ENCODE data around the gene ARHGEF26.
"Not testable (repeated sequence)": the region's sequence is repeated elsewhere in the genome, so short reads cannot be mapped to it uniquely, and the experiment has no call there.

The ARHGEF26 gene

GRCh38 chr3:154120961-154121700 is at the start of gene ARHGEF26:
Gene ARHGEF26 (plus strand): TSS chr3:154121390. CDS start chr3:154121993, 603 bp downstream.
- H3K4me3 ChIP-seq (ENCODE audit: low read length): peak within 1 kb of the TSS; percentile 49; the same call in 1 of the 2 replicates
- no peaks in the 10 kb centered on the region for H3K9me3 ChIP-seq (ENCODE audit: control insufficient read depth, insufficient read depth, low read length)
- H3K36me3 ChIP-seq (ENCODE audit: control insufficient read depth, insufficient read depth, low read length): no peaks in the 10 kb centered on the region
- no peaks in the 10 kb centered on the region for H3K4me1 ChIP-seq (ENCODE audit: control insufficient read depth, insufficient read depth, low read length)
- no CpG with 5 or more reads among the region's 66 CpGs for WGBS (ENCODE audit: insufficient coverage, insufficient read length)
- H3K27me3 ChIP-seq (ENCODE audit: control insufficient read depth, insufficient read depth, low read length): peaks cover 5% of the 10 kb centered on the region; the same call in 1 of the 2 replicates
- DNase-seq (ENCODE audit: low read depth, low spot score): peak; percentile 61
- no peak within 1 kb of the TSS for H3K27ac ChIP-seq (ENCODE audit: low read length)

- no peaks in the 10 kb centered on the region for H3K36me3 ChIP-seq (ENCODE audit: control insufficient read depth, insufficient read depth, low read length)
- H3K27me3 ChIP-seq (ENCODE audit: control insufficient read depth, insufficient read depth, low read length): no peaks in the 10 kb centered on the region
- H3K4me3 ChIP-seq (ENCODE audit: low read length): no peak overlapping the region
- H3K4me1 ChIP-seq (ENCODE audit: control insufficient read depth, insufficient read depth, low read length): no peaks in the 10 kb centered on the region
- DNase-seq (ENCODE audit: low read depth, low spot score): no peak
- WGBS (ENCODE audit: insufficient coverage, insufficient read length): no CpG with 5 or more reads among the region's 2 CpGs
- no peak overlapping the region for H3K27ac ChIP-seq (ENCODE audit: low read length)
- no peaks in the 10 kb centered on the region for H3K9me3 ChIP-seq (ENCODE audit: control insufficient read depth, insufficient read depth, low read length)
Observed at GRCh38 chr3:154074966-154075365, 46.2 kb upstream of the ARHGEF26 start.

- no peaks in the 10 kb centered on the region for H3K4me1 ChIP-seq (ENCODE audit: control insufficient read depth, insufficient read depth, low read length)
- WGBS (ENCODE audit: insufficient coverage, insufficient read length): no CpG with 5 or more reads among the region's 7 CpGs
- no peaks in the 10 kb centered on the region for H3K27me3 ChIP-seq (ENCODE audit: control insufficient read depth, insufficient read depth, low read length)
- no peaks in the 10 kb centered on the region for H3K36me3 ChIP-seq (ENCODE audit: control insufficient read depth, insufficient read depth, low read length)
- no peak overlapping the region for H3K4me3 ChIP-seq (ENCODE audit: low read length)
- H3K27ac ChIP-seq (ENCODE audit: low read length): no peak overlapping the region
- no peak for DNase-seq (ENCODE audit: low read depth, low spot score)
- H3K9me3 ChIP-seq (ENCODE audit: control insufficient read depth, insufficient read depth, low read length): no peaks in the 10 kb centered on the region
Observed at GRCh38 chr3:154078672-154079071, 42.5 kb upstream of the ARHGEF26 start.

GRCh38 chr3:154081305-154081704 is 39.9 kb upstream of the ARHGEF26 start:
- WGBS (ENCODE audit: insufficient coverage, insufficient read length): no CpG with 5 or more reads among the region's 2 CpGs
- H3K27ac ChIP-seq (ENCODE audit: low read length): no peak overlapping the region
- H3K4me3 ChIP-seq (ENCODE audit: low read length): no peak overlapping the region
- no peaks in the 10 kb centered on the region for H3K27me3 ChIP-seq (ENCODE audit: control insufficient read depth, insufficient read depth, low read length)
- no peaks in the 10 kb centered on the region for H3K9me3 ChIP-seq (ENCODE audit: control insufficient read depth, insufficient read depth, low read length)
- no peak for DNase-seq (ENCODE audit: low read depth, low spot score)
- no peaks in the 10 kb centered on the region for H3K4me1 ChIP-seq (ENCODE audit: control insufficient read depth, insufficient read depth, low read length)
- no peaks in the 10 kb centered on the region for H3K36me3 ChIP-seq (ENCODE audit: control insufficient read depth, insufficient read depth, low read length)

GRCh38 chr3:154085071-154085470 is 36.1 kb upstream of the ARHGEF26 start:
- DNase-seq (ENCODE audit: low read depth, low spot score): no peak
- no CpG with 5 or more reads among the region's 1 CpG for WGBS (ENCODE audit: insufficient coverage, insufficient read length)
- Histone ChIP-seq H3K27ac (ENCODE audit: low read length) (no peak overlapping the region), H3K9me3 (ENCODE audit: control insufficient read depth, insufficient read depth, low read length) (no peaks in the 10 kb centered on the region), H3K4me1 (ENCODE audit: control insufficient read depth, insufficient read depth, low read length) (no peaks in the 10 kb centered on the region), H3K4me3 (ENCODE audit: low read length) (no peak overlapping the region), H3K27me3 (ENCODE audit: control insufficient read depth, insufficient read depth, low read length) (no peaks in the 10 kb centered on the region), H3K36me3 (ENCODE audit: control insufficient read depth, insufficient read depth, low read length) (no peaks in the 10 kb centered on the region)

- WGBS (ENCODE audit: insufficient coverage, insufficient read length): no CpG with 5 or more reads among the region's 4 CpGs
- H3K36me3 ChIP-seq (ENCODE audit: control insufficient read depth, insufficient read depth, low read length): no peaks in the 10 kb centered on the region
- no peaks in the 10 kb centered on the region for H3K27me3 ChIP-seq (ENCODE audit: control insufficient read depth, insufficient read depth, low read length)
- no peak overlapping the region for H3K27ac ChIP-seq (ENCODE audit: low read length)
- H3K9me3 ChIP-seq (ENCODE audit: control insufficient read depth, insufficient read depth, low read length): no peaks in the 10 kb centered on the region
- no peaks in the 10 kb centered on the region for H3K4me1 ChIP-seq (ENCODE audit: control insufficient read depth, insufficient read depth, low read length)
- no peak for DNase-seq (ENCODE audit: low read depth, low spot score)
- H3K4me3 ChIP-seq (ENCODE audit: low read length): no peak overlapping the region
Observed at GRCh38 chr3:154085799-154086198, 35.4 kb upstream of the ARHGEF26 start.

- H3K36me3 ChIP-seq (ENCODE audit: control insufficient read depth, insufficient read depth, low read length): no peaks in the 10 kb centered on the region
- DNase-seq (ENCODE audit: low read depth, low spot score): no peak
- no peaks in the 10 kb centered on the region for H3K9me3 ChIP-seq (ENCODE audit: control insufficient read depth, insufficient read depth, low read length)
- H3K4me3 ChIP-seq (ENCODE audit: low read length): no peak overlapping the region
- H3K4me1 ChIP-seq (ENCODE audit: control insufficient read depth, insufficient read depth, low read length): no peaks in the 10 kb centered on the region
- H3K27ac ChIP-seq (ENCODE audit: low read length): no peak overlapping the region
- H3K27me3 ChIP-seq (ENCODE audit: control insufficient read depth, insufficient read depth, low read length): no peaks in the 10 kb centered on the region
- no CpG with 5 or more reads among the region's 1 CpG for WGBS (ENCODE audit: insufficient coverage, insufficient read length)
Observed at GRCh38 chr3:154086286-154086685, 34.9 kb upstream of the ARHGEF26 start.

- H3K36me3 ChIP-seq (ENCODE audit: control insufficient read depth, insufficient read depth, low read length); H3K4me3 ChIP-seq (ENCODE audit: low read length); H3K4me1 ChIP-seq (ENCODE audit: control insufficient read depth, insufficient read depth, low read length); H3K9me3 ChIP-seq (ENCODE audit: control insufficient read depth, insufficient read depth, low read length); H3K27me3 ChIP-seq (ENCODE audit: control insufficient read depth, insufficient read depth, low read length); DNase-seq (ENCODE audit: low read depth, low spot score); H3K27ac ChIP-seq (ENCODE audit: low read length): not testable (repeated sequence)
- no CpG with 5 or more reads among the region's 26 CpGs for WGBS (ENCODE audit: insufficient coverage, insufficient read length)
Observed at GRCh38 chr3:154087756-154088480, 33.3 kb upstream of the ARHGEF26 start.

GRCh38 chr3:154089421-154090420 is 31.5 kb upstream of the ARHGEF26 start:
- Histone ChIP-seq H3K4me1 (ENCODE audit: control insufficient read depth, insufficient read depth, low read length) (peaks cover 1% of the 10 kb centered on the region; the same call in 1 of the 2 replicates), H3K9me3 (ENCODE audit: control insufficient read depth, insufficient read depth, low read length) (no peaks in the 10 kb centered on the region), H3K36me3 (ENCODE audit: control insufficient read depth, insufficient read depth, low read length) (no peaks in the 10 kb centered on the region), H3K4me3 (ENCODE audit: low read length) (no peak overlapping the region), H3K27ac (ENCODE audit: low read length) (no peak overlapping the region), H3K27me3 (ENCODE audit: control insufficient read depth, insufficient read depth, low read length) (no peaks in the 10 kb centered on the region)
- no CpG with 5 or more reads among the region's 14 CpGs for WGBS (ENCODE audit: insufficient coverage, insufficient read length)
- no peak for DNase-seq (ENCODE audit: low read depth, low spot score)

GRCh38 chr3:154094051-154094450 is 27.1 kb upstream of the ARHGEF26 start:
- no peaks in the 10 kb centered on the region for H3K27me3 ChIP-seq (ENCODE audit: control insufficient read depth, insufficient read depth, low read length)
- no peak for DNase-seq (ENCODE audit: low read depth, low spot score)
- H3K27ac ChIP-seq (ENCODE audit: low read length): no peak overlapping the region
- peaks cover 1% of the 10 kb centered on the region; the same call in 1 of the 2 replicates for H3K4me1 ChIP-seq (ENCODE audit: control insufficient read depth, insufficient read depth, low read length)
- no CpG with 5 or more reads among the region's 7 CpGs for WGBS (ENCODE audit: insufficient coverage, insufficient read length)
- no peaks in the 10 kb centered on the region for H3K36me3 ChIP-seq (ENCODE audit: control insufficient read depth, insufficient read depth, low read length)
- no peaks in the 10 kb centered on the region for H3K9me3 ChIP-seq (ENCODE audit: control insufficient read depth, insufficient read depth, low read length)
- no peak overlapping the region for H3K4me3 ChIP-seq (ENCODE audit: low read length)

Measured in iPS DF 6.9 (cell line).